Right lobe of liver (tissue), 6 donors: ENCODE measurements around the gene ODAD2. TPM values are rescaled to one million over a fixed set of nuclear protein-coding genes. Genes with fewer than 3 reads are reported as not detected.

ENCODE experiments used
- ATAC-seq, 4 donors: fragments of 200-7000 bp; cut with Tn5 transposase; one replicate each; pipeline ENCODE4 v1.9.1; 2020; ENCODE audit warnings: mild to moderate bottlenecking in 4 of 4, moderate library complexity in 4 of 4
- DNase-seq, 3 donors: peaks; one replicate each; pipeline ENCODE4 v3.0.0-alpha.2; 2020
- H3K27ac ChIP-seq, 3 donors: fragments of 200-600 bp; one replicate each; pipeline ENCODE4 v1.8.0; 2022
- H3K27me3 ChIP-seq, 2 donors: fragments of 200-600 bp; one replicate each; pipeline ENCODE4 v1.8.0; 2022
- H3K36me3 ChIP-seq, 4 donors: fragments of 200-600 bp; sonication (generic) in 1 of 4; one replicate each; pipeline versions ENCODE4 v1.5.1 to v1.8.0; 2017 to 2022; ENCODE audit warnings: control low read depth in 1 of 4
- H3K4me1 ChIP-seq, 4 donors: fragments of 200-600 bp; sonication (generic) in 1 of 4; one replicate each; pipeline versions ENCODE4 v1.5.1 to v1.8.0; 2017 to 2022; ENCODE audit warnings: control low read depth in 1 of 4
- H3K4me3 ChIP-seq, 3 donors: fragments of 200-600 bp; one replicate each; pipeline ENCODE4 v1.8.0; 2022
- H3K9me3 ChIP-seq, 4 donors: fragments of 200-600 bp; sonication (generic) in 1 of 4; one replicate each; pipeline versions ENCODE4 v1.5.1 to v1.8.0; 2017 to 2022; ENCODE audit warnings: control low read depth in 1 of 4
- CTCF ChIP-seq, 4 donors: fragments of 200-600 bp in 3 of 4; fragments of 450-650 bp in 1 of 4; IDR thresholded peaks; one replicate each; pipeline versions ENCODE4 v1.5.1 to v1.8.0; 2016 to 2022; ENCODE audit warnings: antibody characterized with exemption in 4 of 4, mild to moderate bottlenecking in 2 of 4
- POLR2A ChIP-seq: fragments of 450-650 bp; IDR thresholded peaks from one replicate; pipeline ENCODE4 v1.6.1; 2017; ENCODE audit warnings: antibody characterized with exemption, mild to moderate bottlenecking
- WGBS: methylation state at CpG from one replicate; pipeline ENCODE4 v1.1.6; 2018; ENCODE audit warnings: low coverage, low lambda C conversion rate; ENCODE audit not compliant: insufficient coverage; ENCODE audit errors: missing lambda C conversion rate; 5-methylcytosine and 5-hydroxymethylcytosine counted together
- intact Hi-C, 2 donors: fragments of 100-400 bp; cut with DNase I; formaldehyde crosslinking; loops; one replicate each; pipeline versions ENCODE4 v1.11.2 to v1.14.1; 2022
- total RNA-seq, 6 experiments: library from RNA; depleted of rRNA in 2 of 6; stranded (reverse); fragments of >200 nt in 2 of 6; fragmentation: NEBNext Ultra II Directional in 3 of 6; extraction: Animal tissue kit (Norgen Biotek cat#: 25700) in 3 of 6; gene quantifications; one replicate each; pipeline versions ENCODE4 v1.1.0 to v1.2.4, GENCODE V29; 2016 to 2023
- donor health status: DM: no; HTN: yes; CAD: no.
- donor health status: DM: no; HTN: no; CAD: no.
- donor health status: DM: no; HTN: no; CAD: no.
- donor health status: DM: no; HTN: yes; CAD: no.
- donor health status: DM: no; HTN: yes; CAD: no.

Gene ODAD2
- total RNA-seq, 6 experiments from 2014 or later = 0.44 to 0.81 (median 0.55) TPM; not detected in 3

GRCh38 chr10:27949528-27950241, 49.2 kb downstream of the ODAD2 start:
- ATAC-seq (no peak), DNase-seq (no peak)
- Histone ChIP-seq H3K4me1 (no peaks in the 10 kb centered on the region), H3K4me3 (no peak overlapping the region), H3K27me3 (no peaks in the 10 kb centered on the region), H3K27ac (no peak overlapping the region), H3K36me3 (no peaks in the 10 kb centered on the region), H3K9me3 (no peaks in the 10 kb centered on the region)
- no peak for TF ChIP-seq POLR2A
- TF ChIP-seq CTCF (IDR thresholded peaks at IDR 0.05) = no peak
- WGBS = 43% methylated on average over 7 of the region's 9 CpGs
- intact Hi-C loops = no loop called here

DNA sequence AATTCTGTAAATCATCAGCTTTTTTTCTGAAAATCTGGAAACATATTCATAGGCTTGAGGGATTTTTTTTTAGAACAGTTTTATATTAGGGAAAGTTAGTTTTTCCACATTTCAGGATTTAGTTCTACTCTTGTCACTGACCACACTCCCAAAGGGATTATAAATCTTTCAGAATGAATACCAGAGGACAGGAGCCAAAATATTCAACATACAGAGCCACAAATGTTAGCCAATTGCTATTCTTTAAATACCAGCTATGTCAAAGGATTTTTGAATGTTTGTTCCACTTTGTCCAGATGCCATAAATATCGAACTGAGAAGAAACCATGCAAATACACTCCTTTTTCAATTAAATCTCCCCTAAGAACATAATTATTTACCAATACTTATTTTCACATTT, 50.7 kb downstream of the ODAD2 start:
- Histone ChIP-seq H3K4me3 (no peak overlapping the region), H3K9me3 (no peaks in the 10 kb centered on the region), H3K27ac (no peak overlapping the region), H3K36me3 (no peaks in the 10 kb centered on the region), H3K27me3 (no peaks in the 10 kb centered on the region), H3K4me1 (no peaks in the 10 kb centered on the region)
- 67% methylated on average over 1 of the region's 1 CpG for WGBS
- no peak for TF ChIP-seq CTCF (IDR thresholded peaks at IDR 0.05)
- DNase-seq (no peak), ATAC-seq (no peak)
- intact Hi-C loops = no loop called here

GRCh38 chr10:27947540-27947939, 51.3 kb downstream of the ODAD2 start:
- no peaks in the 10 kb centered on the region for H3K27me3 ChIP-seq
- ATAC-seq (no peak), DNase-seq (no peak)
- no peak overlapping the region for H3K27ac ChIP-seq
- no peaks in the 10 kb centered on the region for H3K4me1 ChIP-seq
- no peaks in the 10 kb centered on the region for H3K9me3 ChIP-seq
- H3K4me3 ChIP-seq = no peak overlapping the region
- WGBS = 60% methylated on average over 5 of the region's 5 CpGs
- intact Hi-C loops = no loop called here
- no peak for TF ChIP-seq POLR2A
- no peak for TF ChIP-seq CTCF (IDR thresholded peaks at IDR 0.05)
- H3K36me3 ChIP-seq = no peaks in the 10 kb centered on the region

GRCh38 chr10:27944005-27944404, 54.9 kb downstream of the ODAD2 start:
- Histone ChIP-seq H3K36me3 (no peaks in the 10 kb centered on the region), H3K27me3 (no peaks in the 10 kb centered on the region), H3K9me3 (no peaks in the 10 kb centered on the region), H3K4me3 (no peak overlapping the region), H3K27ac (no peak overlapping the region), H3K4me1 (no peaks in the 10 kb centered on the region)
- DNase-seq (no peak), ATAC-seq (no peak)
- no peak for TF ChIP-seq POLR2A
- TF ChIP-seq CTCF (IDR thresholded peaks at IDR 0.05) = no peak
- intact Hi-C loops = no loop called here
- 83% methylated on average over 6 of the region's 12 CpGs for WGBS
